LHCN-M2 (cell line): ENCODE results near the gene ACOD1. TPM values are rescaled to one million over a fixed set of nuclear protein-coding genes. Genes with fewer than 3 reads are reported as not detected.
A peak's percentile ranks its signal among the peaks of the same experiment; 100 is the strongest.

Source experiments
- DNase-seq: peaks from one replicate; pipeline ENCODE4 v3.0.0-alpha.2; 2012; ENCODE audit warnings: low read depth
- total RNA-seq: library from RNA; depleted of rRNA; stranded (reverse); fragments of >200 nt; gene quantifications from 2 replicates; pipeline ENCODE4 v1.2.3, GENCODE V29; 2014; rRNA removed

The ACOD1 gene
- total RNA-seq, 1 experiment from 2014 or later: not detected

DNA sequence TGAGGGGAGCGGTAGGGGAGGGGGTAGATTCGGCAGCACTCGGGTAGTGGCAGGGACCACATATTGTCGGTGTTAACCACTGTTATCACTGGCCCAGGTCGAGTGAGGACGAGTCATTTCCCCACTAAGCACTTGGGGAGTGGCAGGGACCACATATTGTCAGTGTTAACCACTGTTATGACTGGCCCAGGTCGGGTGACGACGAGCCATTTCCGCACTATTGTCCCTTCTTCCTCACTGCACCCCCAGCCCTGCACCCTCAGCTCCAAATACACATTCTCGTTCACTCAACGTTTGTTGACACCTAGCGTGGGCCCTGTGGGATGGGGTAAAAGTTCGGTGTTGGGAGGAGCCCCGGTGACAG, 43.1 kb downstream of the ACOD1 start:
- no peak for DNase-seq

DNA sequence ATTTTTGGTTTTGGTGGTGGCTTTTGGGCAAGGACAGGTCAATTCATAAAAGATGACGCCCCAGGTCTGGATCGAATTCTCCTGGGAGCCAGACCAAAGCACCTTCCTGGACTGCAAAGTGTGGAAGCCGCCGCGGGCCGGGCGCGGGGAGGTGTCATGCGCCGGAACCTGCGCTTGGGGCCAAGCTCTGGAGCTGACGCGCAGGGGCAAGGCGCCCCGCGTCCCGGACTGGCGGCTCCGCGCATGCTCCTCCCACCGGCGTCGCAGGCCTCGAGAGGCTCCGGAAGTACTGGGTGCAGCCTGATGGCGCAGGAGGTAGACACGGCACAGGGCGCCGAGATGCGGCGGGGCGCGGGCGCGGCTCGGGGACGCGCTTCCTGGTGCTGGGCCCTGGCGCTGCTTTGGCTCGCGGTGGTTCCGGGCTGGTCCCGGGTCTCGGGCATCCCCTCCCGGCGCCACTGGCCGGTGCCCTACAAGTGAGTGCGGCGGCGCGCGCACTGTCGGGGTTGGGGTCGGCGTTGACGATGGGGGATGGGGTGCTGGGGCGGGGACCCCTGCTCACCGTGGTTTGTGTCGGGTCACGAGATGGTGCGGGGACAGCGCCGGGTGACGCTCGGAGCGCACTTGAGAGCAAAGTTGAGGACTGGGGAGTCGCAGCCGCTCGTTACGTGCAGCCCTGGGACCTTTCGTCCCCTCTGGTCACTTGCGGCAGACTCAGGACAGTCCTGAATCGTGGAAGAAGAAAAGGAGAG, 43.7 kb downstream of the ACOD1 start, which contains the start of gene CLN5:
Gene CLN5, plus strand, starts transcription at position 286 of the 752 bp plus-strand sequence. Its CDS starts 18 bp downstream, at position 304.
- DNase-seq: peak; percentile 90

DNA sequence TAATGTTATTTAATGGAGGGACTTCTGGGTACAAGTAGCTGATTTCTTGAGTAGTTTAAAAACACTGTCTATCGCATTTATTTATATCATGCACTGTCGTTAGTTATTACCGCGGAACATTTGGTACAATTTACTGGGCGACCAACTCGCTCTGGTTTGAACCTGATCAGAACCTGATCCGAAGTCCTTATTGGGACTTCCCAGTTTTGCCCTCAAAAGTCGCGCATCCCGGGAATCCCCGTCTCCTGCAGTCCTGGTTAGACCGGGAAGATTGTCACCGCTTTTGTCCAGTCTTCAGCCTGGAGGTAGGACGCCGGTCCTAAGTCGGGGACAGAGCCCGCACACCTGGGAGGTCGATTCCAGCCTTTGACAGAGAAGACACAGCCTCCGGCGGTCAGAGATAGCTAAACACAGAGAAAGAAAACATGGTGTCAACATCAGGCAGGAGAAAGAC, 44.3 kb downstream of the ACOD1 start:
- peak; percentile 45 for DNase-seq

DNA sequence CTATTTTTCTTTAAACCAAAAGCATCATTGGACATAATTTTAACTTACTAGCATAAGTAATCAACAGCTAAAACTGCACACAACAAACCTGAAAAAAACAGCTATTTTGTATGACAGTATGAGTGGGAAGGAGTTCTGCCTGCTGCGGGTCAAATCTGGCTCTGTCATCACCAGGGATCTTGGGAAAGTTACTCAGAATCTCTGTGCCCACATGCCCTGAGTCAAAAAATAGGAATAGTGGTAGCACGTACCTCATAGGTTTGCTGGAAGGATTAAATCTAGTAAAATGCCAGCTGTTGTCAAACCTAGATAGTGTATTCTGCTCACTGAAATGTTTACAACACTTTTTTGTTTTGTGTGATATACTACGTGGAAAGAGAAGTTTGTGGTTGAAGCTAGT, 44.7 kb downstream of the ACOD1 start:
- peak; percentile 73 for DNase-seq

DNA sequence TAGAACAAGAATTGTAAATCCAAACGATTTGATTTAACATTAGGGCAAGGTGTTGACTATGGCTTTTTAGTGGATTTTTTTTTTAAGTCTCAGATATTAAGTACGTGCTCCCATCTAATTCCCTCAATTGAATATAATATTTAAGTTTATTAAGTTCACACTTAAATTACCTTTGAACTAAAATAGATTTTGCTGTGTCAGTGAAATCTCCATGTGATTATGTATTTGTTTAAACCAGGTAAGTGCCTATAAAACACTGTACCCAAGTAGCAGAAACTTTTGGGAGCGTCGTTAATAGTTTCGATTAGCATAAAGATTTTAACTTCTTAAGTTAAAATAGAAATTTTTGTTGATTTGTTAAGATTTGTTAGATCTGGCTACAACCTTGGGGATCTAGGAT, 45.2 kb downstream of the ACOD1 start:
- DNase-seq: no peak

DNA sequence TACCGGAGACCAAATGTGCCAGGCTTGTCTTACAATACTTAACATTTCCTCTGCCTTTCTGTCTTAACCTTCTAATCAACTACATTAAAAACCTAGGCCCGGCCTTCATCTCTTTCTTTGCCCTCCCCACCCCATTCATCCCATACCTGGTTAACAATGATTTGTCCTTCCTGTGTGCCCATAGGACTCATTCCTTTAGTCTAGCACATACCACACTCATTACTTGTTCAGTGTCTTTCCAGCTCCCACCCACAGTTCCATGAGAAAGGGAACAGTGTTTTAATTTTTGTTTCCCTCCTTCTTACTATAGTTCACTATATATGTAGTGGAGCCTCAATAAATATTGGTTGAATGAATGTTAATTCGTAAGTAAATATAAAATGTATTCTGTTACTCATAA, 46.0 kb downstream of the ACOD1 start:
- DNase-seq: no peak

DNA sequence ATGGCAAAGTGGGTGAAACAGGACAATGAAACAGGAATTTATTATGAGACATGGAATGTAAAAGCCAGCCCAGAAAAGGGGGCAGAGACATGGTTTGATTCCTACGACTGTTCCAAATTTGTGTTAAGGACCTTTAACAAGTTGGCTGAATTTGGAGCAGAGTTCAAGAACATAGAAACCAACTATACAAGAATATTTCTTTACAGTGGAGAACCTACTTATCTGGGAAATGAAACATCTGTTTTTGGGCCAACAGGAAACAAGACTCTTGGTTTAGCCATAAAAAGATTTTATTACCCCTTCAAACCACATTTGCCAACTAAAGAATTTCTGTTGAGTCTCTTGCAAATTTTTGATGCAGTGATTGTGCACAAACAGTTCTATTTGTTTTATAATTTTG, 52.2 kb downstream of the ACOD1 start:
- DNase-seq: peak; percentile 40

DNA sequence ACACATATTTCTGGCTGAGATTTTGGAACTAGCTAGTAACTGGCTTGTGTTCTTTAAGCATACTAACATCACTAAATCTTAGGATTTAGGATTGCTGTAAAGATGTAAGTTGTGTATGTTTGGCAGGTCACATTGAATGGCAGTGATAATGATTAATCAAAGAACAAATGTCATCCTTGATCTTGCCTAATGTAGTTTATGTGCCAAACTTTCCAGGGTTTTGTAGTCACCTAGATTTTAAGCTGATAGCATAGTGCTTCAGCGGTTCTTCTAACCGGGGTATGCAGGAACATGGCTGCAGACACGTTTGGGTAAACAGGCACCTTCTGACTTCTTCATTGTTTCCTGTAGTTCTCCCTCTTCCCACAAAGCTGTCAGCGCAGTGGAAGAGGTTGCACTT, 53.2 kb downstream of the ACOD1 start:
- DNase-seq: no peak

DNA sequence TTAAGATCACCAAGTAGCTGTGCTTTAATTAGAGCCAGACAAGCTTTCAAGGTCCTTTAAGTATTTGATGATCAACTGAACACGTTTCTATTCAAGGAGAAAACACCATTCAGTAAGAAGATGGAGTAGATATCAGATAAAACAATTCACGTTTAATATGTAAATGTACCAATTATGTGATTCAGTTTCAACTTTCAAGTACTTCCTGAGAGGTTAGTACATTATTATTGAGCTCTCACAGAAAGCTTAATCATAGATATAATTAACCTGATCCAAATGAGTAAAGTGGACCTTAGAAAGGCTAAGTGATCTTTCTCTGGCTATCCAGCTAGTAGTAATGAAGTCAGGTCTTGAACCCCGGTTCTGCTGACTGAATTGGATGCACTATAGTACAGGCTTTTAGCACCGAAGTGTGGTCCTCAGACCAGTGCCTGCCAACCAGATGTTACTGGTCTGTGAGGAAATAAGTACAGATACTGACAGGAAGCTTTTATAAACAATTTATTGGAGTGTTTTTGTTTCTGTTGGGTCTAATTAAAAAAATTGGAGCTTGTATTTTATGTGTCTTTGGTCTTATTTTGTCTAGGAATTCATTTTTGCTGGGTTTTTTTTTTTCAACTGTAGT, 53.8 kb downstream of the ACOD1 start:
- DNase-seq: no peak

DNA sequence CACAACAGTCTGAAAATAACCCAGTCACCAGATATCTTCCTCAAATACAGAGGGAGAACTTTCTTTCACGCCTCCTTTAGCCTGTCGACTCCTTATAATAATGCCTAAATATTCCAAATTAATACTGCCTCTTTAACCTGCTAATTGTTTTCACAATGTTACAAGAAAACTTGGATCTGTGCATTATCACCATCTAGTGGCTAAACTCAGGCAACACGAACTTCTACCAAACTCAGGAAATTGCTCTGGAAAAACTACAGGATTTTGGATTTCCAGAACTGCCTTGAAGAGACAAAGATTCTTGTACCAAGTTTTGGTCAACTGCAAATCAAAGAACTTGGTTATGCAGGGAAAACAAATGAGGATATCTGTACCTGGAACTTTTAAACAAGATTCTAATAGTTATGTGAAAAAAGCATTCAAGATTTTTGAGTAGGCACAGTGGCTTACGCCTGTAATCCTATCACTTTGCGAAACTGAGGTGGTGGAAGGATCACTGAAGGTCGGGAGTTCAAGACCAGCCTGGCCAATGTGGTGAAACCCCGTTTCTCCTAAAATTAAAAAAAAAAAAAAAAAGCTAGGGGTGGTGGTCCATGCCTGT, 54.4 kb downstream of the ACOD1 start:
- DNase-seq: peak; percentile 42

Other genes starting within 250 kb of the ACOD1 start
- gene KCTD12, start 62.1 kb upstream of the ACOD1 start, total RNA-seq: 97.0 and 137 TPM in 2 replicates
- gene CLN5, start 43.6 kb downstream of the ACOD1 start, total RNA-seq: 28.5 and 30.7 TPM in 2 replicates
- gene FBXL3, start 78.6 kb downstream of the ACOD1 start, total RNA-seq: 39.1 and 44.1 TPM in 2 replicates